Endothelial cell of umbilical vein (primary cell): ENCODE measurements around the gene ZNF331. TPM values are rescaled to one million over a fixed set of nuclear protein-coding genes. Genes with fewer than 3 reads are reported as not detected.

Source experiments
- BruUV-seq: library from RNA; stranded (reverse); fragments of 400-500 nt; replicated peaks from 2 replicates; lab custom pipeline; 2021; lab: Mats Ljungman, UMichigan
- CTCF ChIA-PET: fragments of 300-600, 350-600 bp; sonication (Branson Sonifier 250); formaldehyde crosslinking; loops from one replicate; lab custom pipeline; 2021; ENCODE audit warnings: antibody characterized with exemption, inconsistent platforms; lab: Charles Lee
- POLR2A ChIA-PET: fragments of 300-600, 350-600 bp; sonication (Branson Sonifier 250); formaldehyde crosslinking; loops from one replicate; lab custom pipeline; 2021; ENCODE audit warnings: antibody characterized with exemption, inconsistent platforms; lab: Charles Lee
- DNase-seq: peaks from one replicate; pipeline ENCODE4 v3.0.0-alpha.2; 2011; ENCODE audit warnings: low read depth, low spot score
- FAIRE-seq: peaks from 2 replicates; lab custom pipeline; 2011; peaks lifted over from hg19 to GRCh38; lab: Jason Lieb, UNC
- H2AFZ ChIP-seq: 2 replicates; pipeline ENCODE4 v1.6.0; 2012; ENCODE audit warnings: low read depth, low read length, control low read depth, inconsistent platforms
- H3K27ac ChIP-seq: 2 replicates; pipeline ENCODE4 v1.5.1; 2011; ENCODE audit warnings: low read depth, mild to moderate bottlenecking, control low read depth, low read length, moderate library complexity; ENCODE audit not compliant: insufficient read depth
- H3K27me3 ChIP-seq, 2 experiments: 2 replicates each; pipeline versions ENCODE4 v1.6.0 to v1.6.1; 2011; ENCODE audit warnings: low read length in 2 of 2, mixed read lengths in 1 of 2; ENCODE audit not compliant: control insufficient read depth in 2 of 2, insufficient read depth in 2 of 2
- H3K36me3 ChIP-seq, 2 experiments: 2 replicates in 1 of 2; 3 replicates in 1 of 2; pipeline ENCODE4 v1.5.1; 2011; ENCODE audit warnings: low read length in 2 of 2, mild to moderate bottlenecking in 1 of 2, moderate library complexity in 1 of 2; ENCODE audit not compliant: control insufficient read depth in 2 of 2, insufficient read depth in 2 of 2; ENCODE audit errors: extremely low read depth in 1 of 2
- H3K4me1 ChIP-seq: 3 replicates; pipeline ENCODE4 v1.5.1; 2011; ENCODE audit warnings: mild to moderate bottlenecking, low read length; ENCODE audit not compliant: control insufficient read depth, insufficient read depth; ENCODE audit errors: extremely low read depth
- H3K4me2 ChIP-seq: 2 replicates; pipeline ENCODE4 v1.6.1; 2011; ENCODE audit warnings: low read length, control low read depth, mixed read lengths; ENCODE audit not compliant: insufficient read depth
- H3K4me3 ChIP-seq, 3 experiments: fragments of 200-600 bp in 1 of 3; sonication (generic), shearing (Covaris generic) in 1 of 3; replicated peaks in 1 of 3; 2 replicates each; pipeline ENCODE4 v1.5.1; 2011 to 2016; ENCODE audit warnings: control low read depth in 3 of 3, low read length in 3 of 3, mild to moderate bottlenecking in 2 of 3, inconsistent platforms in 1 of 3, low read depth in 1 of 3, moderate library complexity in 1 of 3; ENCODE audit not compliant: insufficient read depth in 1 of 3
- H3K79me2 ChIP-seq: 2 replicates; pipeline ENCODE4 v1.6.0; 2012; ENCODE audit warnings: low read length, inconsistent platforms; ENCODE audit not compliant: control insufficient read depth, insufficient read depth
- H3K9ac ChIP-seq: replicated peaks from 2 replicates; pipeline ENCODE3; 2011; ENCODE audit warnings: low read length, control low read depth; ENCODE audit not compliant: insufficient read depth; ENCODE audit errors: extremely low read depth
- H3K9me1 ChIP-seq: replicated peaks from 3 replicates; pipeline ENCODE4 v1.6.0; 2011; ENCODE audit warnings: mild to moderate bottlenecking, low read length; ENCODE audit not compliant: control insufficient read depth, insufficient read depth; ENCODE audit errors: extremely low read depth
- H3K9me3 ChIP-seq: replicated peaks from 2 replicates; pipeline ENCODE4 v1.5.1; 2012; ENCODE audit warnings: low read length, inconsistent platforms; ENCODE audit not compliant: control insufficient read depth, insufficient read depth
- H4K20me1 ChIP-seq: replicated peaks from 2 replicates; pipeline ENCODE3; 2011; ENCODE audit warnings: mild to moderate bottlenecking, low read length; ENCODE audit not compliant: control insufficient read depth, insufficient read depth; ENCODE audit errors: extremely low read depth
- CTCF ChIP-seq, 2 donors: IDR thresholded peaks; 1 replicate in 1 of 2; 2 replicates in 1 of 2; pipeline ENCODE4 v1.5.1; 2011; ENCODE audit warnings: low read length in 2 of 2, mild to moderate bottlenecking in 2 of 2, moderate library complexity in 2 of 2, control low read depth in 1 of 2, inconsistent platforms in 1 of 2, low read depth in 1 of 2; ENCODE audit not compliant: insufficient read depth in 1 of 2; ENCODE audit errors: extremely low read depth in 1 of 2
- EZH2 ChIP-seq: IDR thresholded peaks from 2 replicates; pipeline ENCODE4 v1.6.1; 2012; ENCODE audit warnings: borderline replicate concordance, low read depth, mild to moderate bottlenecking, moderate library complexity, low read length, inconsistent platforms; ENCODE audit not compliant: severe bottlenecking
- GATA2 ChIP-seq: IDR thresholded peaks from 2 replicates; pipeline ENCODE4 v1.7.0; 2011; ENCODE audit warnings: low read depth, mild to moderate bottlenecking, moderate library complexity, mixed read lengths, low read length; ENCODE audit not compliant: insufficient read length, insufficient read depth
- MAX ChIP-seq: IDR thresholded peaks from 2 replicates; pipeline ENCODE4 v1.6.1; 2011; ENCODE audit not compliant: insufficient read depth, insufficient read length
- MYC ChIP-seq: IDR thresholded peaks from one replicate; pipeline ENCODE4 v1.6.1; 2011; ENCODE audit warnings: mild to moderate bottlenecking, low read depth, low read length
- POLR2A ChIP-seq: IDR thresholded peaks from 2 replicates; pipeline ENCODE4 v1.6.1; 2012; ENCODE audit warnings: low read depth, mild to moderate bottlenecking, control low read depth, low read length
- POLR2AphosphoS5 ChIP-seq: IDR thresholded peaks from 2 replicates; pipeline ENCODE4 v1.6.1; 2012; ENCODE audit warnings: low read depth, mild to moderate bottlenecking, control low read depth, low read length, moderate library complexity; ENCODE audit not compliant: insufficient read depth
- dilution Hi-C: fragments of 300-500 bp; cut with MboI; formaldehyde crosslinking; loops from one replicate; pipeline ENCODE4 v1.15.0; 2019; ENCODE audit warnings: low sequenced_read_pairs; ENCODE audit not compliant: extremely low pct_ligation_motif_present
- intact Hi-C: fragments of 100-400 bp; cut with micrococcal nuclease; formaldehyde crosslinking; loops from one replicate; pipeline ENCODE4 v1.10.0; 2022
- polyA plus RNA-seq, 4 experiments: library from polyadenylated mRNA; depleted of rRNA in 3 of 4; stranded (reverse) in 3 of 4; unstranded in 1 of 4; fragments of >200 nt; gene quantifications; 2 replicates each; pipeline versions ENCODE4 v1.2.1 to v1.2.3, GENCODE V29; 2011 to 2012; ENCODE audit warnings: missing spikeins in 1 of 4
- total RNA-seq: library from RNA; stranded (reverse); gene quantifications from 2 replicates; pipeline ENCODE4 v1.2.3, GENCODE V29; 2021

ZNF331 gene
- total and polyA plus RNA-seq, 2 donors (not counting 3 experiments of a cell fraction or from before 2014, with no cell fraction given), result 6.2 to 11.2 TPM

GRCh38 chr19:53597023-53597422, 59.1 kb downstream of the ZNF331 start:
- no peak for TF ChIP-seq MYC
- no peak for TF ChIP-seq EZH2
- no peak for TF ChIP-seq GATA2
- DNase-seq (no peak), FAIRE-seq (no peak)
- Histone ChIP-seq H4K20me1 (no peaks in the 10 kb centered on the region), H3K27me3 (no peaks in the 10 kb centered on the region), H3K4me2 (no peak overlapping the region), H3K79me2 (no peaks in the 10 kb centered on the region), H3K36me3 (no peaks in the 10 kb centered on the region), H3K4me3 (no peak overlapping the region), H3K9ac (no peak overlapping the region), H3K27ac (no peak overlapping the region), H3K4me1 (no peaks in the 10 kb centered on the region), H3K9me1 (no peaks in the 10 kb centered on the region), H2AFZ (no peak overlapping the region), H3K9me3 (no peaks in the 10 kb centered on the region)
- CTCF ChIA-PET, result no interaction called here
- intact Hi-C loops, result no loop called here
- dilution Hi-C loops, result no loop called here
- POLR2A ChIA-PET, result no interaction called here
- BruUV-seq, result no TSS peak

GRCh38 chr19:53598361-53598760, 60.4 kb downstream of the ZNF331 start:
- H3K4me3 ChIP-seq, result no peak overlapping the region
- no peak for DNase-seq
- H3K4me1 ChIP-seq, result no peaks in the 10 kb centered on the region
- no peaks in the 10 kb centered on the region for H3K36me3 ChIP-seq
- H3K79me2 ChIP-seq, result no peaks in the 10 kb centered on the region
- TF ChIP-seq EZH2 (no peak), POLR2AphosphoS5 (no peak), GATA2 (no peak), MAX (no peak), CTCF (IDR thresholded peaks at IDR 0.05; ENCODE audit: extremely low read depth in 1 of 2, insufficient read depth in 1 of 2, low read depth in 1 of 2, low read length in 2 of 2) (no peak), POLR2A (no peak)
- ChIA-PET POLR2A (no interaction called here), CTCF (no interaction called here)
- H3K4me2 ChIP-seq, result no peak overlapping the region
- intact Hi-C loops (no loop called here), dilution Hi-C loops (no loop called here)
- H3K9ac ChIP-seq, result no peak overlapping the region
- no peaks in the 10 kb centered on the region for H3K9me1 ChIP-seq
- BruUV-seq, result no TSS peak
- no peaks in the 10 kb centered on the region for H4K20me1 ChIP-seq
- no peak overlapping the region for H3K27ac ChIP-seq
- H2AFZ ChIP-seq, result no peak overlapping the region
- no peak for FAIRE-seq
- H3K27me3 ChIP-seq, result no peaks in the 10 kb centered on the region
- H3K9me3 ChIP-seq, result no peaks in the 10 kb centered on the region
